Measurements from ENCODE around the gene RSPH1.

The RSPH1 gene

DNA sequence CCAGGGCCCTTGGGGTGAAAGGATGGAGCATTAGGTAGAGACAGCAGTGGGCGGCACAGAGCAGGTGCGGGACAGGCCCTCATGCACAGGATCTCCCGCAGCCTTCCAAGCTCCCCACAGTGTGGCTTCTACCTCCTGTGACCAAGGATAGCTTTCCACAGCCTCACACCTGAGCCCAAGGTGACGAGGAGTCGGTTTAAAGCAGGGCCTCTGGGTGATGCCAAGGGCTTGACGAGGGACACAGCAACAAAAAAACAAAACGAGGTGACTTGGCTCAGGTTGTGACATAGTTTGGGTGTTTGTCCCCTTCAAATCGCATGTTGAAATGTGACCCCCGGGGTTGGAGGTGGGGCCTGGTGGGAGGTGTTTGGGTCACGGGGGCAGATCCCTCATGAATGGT lies 15.3 kb downstream of the RSPH1 start:
- no peak overlapping the region for H3K4me3 ChIP-seq (ENCODE audit: low read depth, low read length)
- no peak for TF ChIP-seq CTCF (IDR thresholded peaks at IDR 0.05; ENCODE audit: low read depth, low read length, missing control alignments)
- DNase-seq (ENCODE audit: low read depth) = no peak

DNA sequence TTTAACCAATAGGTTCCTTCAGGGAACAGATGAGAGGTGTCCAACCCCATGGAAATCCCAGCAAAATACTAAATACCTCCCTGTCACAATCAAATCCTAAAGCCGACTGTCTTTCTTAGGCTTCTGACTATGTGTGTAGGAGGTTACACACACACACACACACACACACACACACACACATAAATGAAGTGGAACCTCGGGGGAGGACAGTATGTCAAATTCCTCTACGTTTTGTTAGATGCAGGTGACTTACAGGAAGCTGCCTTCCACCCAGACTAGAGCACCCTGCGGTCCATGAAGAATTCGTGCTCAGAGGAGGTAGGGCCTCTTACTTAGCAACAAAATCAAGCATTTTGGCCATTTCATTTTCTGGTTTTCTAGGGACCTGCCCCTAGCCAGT lies 16.4 kb downstream of the RSPH1 start:
- no peak for DNase-seq (ENCODE audit: low read depth)
- no peak overlapping the region for H3K4me3 ChIP-seq (ENCODE audit: low read depth, low read length)
- no peak for TF ChIP-seq CTCF (IDR thresholded peaks at IDR 0.05; ENCODE audit: low read depth, low read length, missing control alignments)

- no peak overlapping the region for H3K4me3 ChIP-seq (ENCODE audit: low read depth, low read length)
- no peak for DNase-seq (ENCODE audit: low read depth)
- TF ChIP-seq CTCF (IDR thresholded peaks at IDR 0.05; ENCODE audit: low read depth, low read length, missing control alignments) = no peak
Observed at GRCh38 chr21:42478504-42478903, 17.5 kb downstream of the RSPH1 start.

DNA sequence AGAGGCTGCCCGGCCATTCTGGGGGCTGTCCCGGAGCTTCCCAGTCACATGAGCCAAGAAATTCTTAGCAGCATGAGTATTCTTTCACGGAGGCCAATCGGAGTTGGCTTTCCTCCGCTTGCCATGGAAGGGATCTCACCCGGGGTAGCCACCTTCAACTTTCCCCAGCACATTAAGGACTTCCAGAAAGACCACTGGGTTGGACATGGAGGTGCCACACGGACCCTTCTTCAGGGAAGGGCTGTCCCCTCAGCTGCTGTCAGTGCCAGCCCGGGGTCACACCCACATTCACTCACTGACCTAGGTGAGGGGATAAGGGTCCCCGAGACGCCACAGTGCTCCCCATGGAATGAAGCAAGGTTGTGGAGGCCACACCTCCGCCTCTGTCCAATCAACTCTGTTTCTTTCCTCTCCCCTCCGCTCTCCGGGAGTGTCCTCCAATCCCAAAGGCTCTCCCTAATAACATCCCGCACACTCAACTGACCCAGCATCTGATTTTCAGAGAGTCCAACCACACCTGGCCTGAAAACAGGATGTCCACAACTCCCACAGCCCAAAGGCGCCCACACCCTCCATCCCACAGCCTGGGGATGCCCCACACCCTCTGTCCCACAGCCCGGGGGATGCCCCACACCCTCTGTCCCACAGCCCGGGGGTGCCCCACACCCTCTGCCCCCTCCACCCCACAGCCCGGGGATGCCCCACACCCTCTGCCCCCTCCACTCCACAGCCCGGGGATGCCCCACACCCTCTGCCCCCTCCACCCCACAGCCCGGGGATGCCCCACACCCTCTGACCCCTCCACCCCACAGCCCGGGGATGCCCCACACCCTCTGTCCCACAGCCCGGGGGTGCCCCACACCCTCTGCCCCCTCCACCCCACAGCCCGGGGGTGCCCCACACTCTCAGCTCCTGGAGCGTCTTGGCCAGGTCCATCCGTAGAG lies 19.4 kb downstream of the RSPH1 start:
- TF ChIP-seq CTCF (IDR thresholded peaks at IDR 0.05; ENCODE audit: low read depth, low read length, missing control alignments) = no peak
- DNase-seq (ENCODE audit: low read depth) = no peak
- no peak overlapping the region for H3K4me3 ChIP-seq (ENCODE audit: low read depth, low read length)

DNA sequence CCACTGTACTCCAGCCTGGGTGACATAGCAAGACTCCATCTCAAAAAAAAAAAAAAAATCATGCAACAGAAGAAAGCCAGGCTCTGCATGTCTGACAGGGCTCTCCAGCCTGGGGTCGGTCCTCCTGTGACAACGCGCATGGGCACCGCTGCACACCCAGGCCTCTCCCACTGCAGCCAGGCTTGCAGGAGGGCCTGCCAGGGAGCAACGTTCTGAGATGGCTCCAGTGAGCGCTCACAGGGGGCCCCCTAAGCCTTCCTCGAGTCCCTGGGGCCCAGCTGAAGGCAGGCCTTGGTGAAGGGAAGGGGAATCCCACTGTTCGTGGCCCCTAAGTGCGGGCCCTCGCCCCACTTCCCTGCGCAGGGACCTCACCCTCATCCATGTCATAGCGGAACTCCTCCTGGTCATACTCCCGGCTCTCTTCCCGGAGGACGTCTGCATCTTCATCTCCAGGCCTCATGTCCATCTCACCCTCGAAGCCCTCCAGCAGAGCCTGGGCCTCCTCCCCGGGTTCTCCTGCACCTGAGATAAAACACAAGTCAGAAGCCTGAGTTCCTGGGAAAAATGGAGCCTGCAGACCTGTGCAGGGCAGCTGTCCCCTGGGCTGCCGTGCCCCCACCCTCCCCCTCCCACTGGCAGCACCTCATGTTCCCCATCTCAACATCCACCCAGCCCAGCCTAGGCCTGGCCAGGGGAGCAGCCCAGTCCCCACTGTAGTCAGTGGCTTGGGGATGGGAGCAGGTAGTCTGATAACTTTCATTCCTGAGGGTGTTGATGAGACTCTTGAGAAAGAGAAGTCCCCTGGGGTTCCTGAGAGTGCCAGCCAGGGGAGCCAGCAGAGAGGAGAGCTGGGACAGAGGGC lies 20.3 kb downstream of the RSPH1 start:
- H3K4me3 ChIP-seq (ENCODE audit: low read depth, low read length) = no peak overlapping the region
- TF ChIP-seq CTCF (IDR thresholded peaks at IDR 0.05; ENCODE audit: low read depth, low read length, missing control alignments) = no peak
- no peak for DNase-seq (ENCODE audit: low read depth)

GRCh38 chr21:42475036-42475435 lies 21.0 kb downstream of the RSPH1 start:
- no peak for TF ChIP-seq CTCF (IDR thresholded peaks at IDR 0.05; ENCODE audit: low read depth, low read length, missing control alignments)
- no peak overlapping the region for H3K4me3 ChIP-seq (ENCODE audit: low read depth, low read length)
- DNase-seq (ENCODE audit: low read depth) = no peak

Data from GM12864 (cell line).